Fibroblast of lung (primary cell): ENCODE measurements around the gene DPEP2. TPM values are rescaled to one million over a fixed set of nuclear protein-coding genes. Genes with fewer than 3 reads are reported as not detected.

Source experiments
- DNase-seq, 2 donors: peaks; one replicate each; pipeline versions ENCODE4 v3.0.0 to v3.0.0-alpha.2; 2010; ENCODE audit warnings: low read depth in 2 of 2
- H2AFZ ChIP-seq: 2 replicates; pipeline ENCODE4 v1.5.1; 2012; ENCODE audit warnings: low read length, control low read depth, inconsistent platforms
- H3K27ac ChIP-seq: 2 replicates; pipeline ENCODE4 v1.5.1; 2011; ENCODE audit warnings: low read length, control low read depth; ENCODE audit not compliant: insufficient read depth
- H3K27me3 ChIP-seq: 2 replicates; pipeline ENCODE4 v1.5.1; 2011; ENCODE audit warnings: mild to moderate bottlenecking, low read length; ENCODE audit not compliant: control insufficient read depth, insufficient read depth
- H3K36me3 ChIP-seq: 2 replicates; pipeline ENCODE4 v1.5.1; 2011; ENCODE audit warnings: low read length; ENCODE audit not compliant: control insufficient read depth, insufficient read depth
- H3K4me1 ChIP-seq: 2 replicates; pipeline ENCODE4 v1.5.1; 2011; ENCODE audit warnings: low read length; ENCODE audit not compliant: control insufficient read depth, insufficient read depth; ENCODE audit errors: extremely low read depth
- H3K4me2 ChIP-seq: 2 replicates; pipeline ENCODE4 v1.5.1; 2011; ENCODE audit warnings: low read length, control low read depth; ENCODE audit not compliant: insufficient read depth; ENCODE audit errors: extremely low read depth
- H3K4me3 ChIP-seq, 4 experiments: fragments of 200-600 bp in 1 of 4; sonication (generic) in 1 of 4; replicated peaks in 1 of 4; 2 replicates each; pipeline ENCODE4 v1.5.1; 2011 to 2016; ENCODE audit warnings: low read length in 4 of 4, low read depth in 3 of 4, mild to moderate bottlenecking in 3 of 4, control low read depth in 2 of 4, inconsistent platforms in 1 of 4, mixed read lengths in 1 of 4; ENCODE audit not compliant: insufficient read depth in 1 of 4; ENCODE audit errors: control extremely low read depth in 1 of 4
- H3K79me2 ChIP-seq: 2 replicates; pipeline ENCODE4 v1.5.1; 2012; ENCODE audit warnings: mild to moderate bottlenecking, low read length, inconsistent platforms; ENCODE audit not compliant: control insufficient read depth, insufficient read depth
- H3K9ac ChIP-seq: 2 replicates; pipeline ENCODE4 v1.5.1; 2011; ENCODE audit warnings: mild to moderate bottlenecking, low read length, control low read depth; ENCODE audit not compliant: insufficient read depth
- H3K9me3 ChIP-seq: 2 replicates; pipeline ENCODE4 v1.5.1; 2012; ENCODE audit warnings: low read depth, low read length; ENCODE audit not compliant: control insufficient read depth, insufficient read depth
- H4K20me1 ChIP-seq: 2 replicates; pipeline ENCODE4 v1.5.1; 2011; ENCODE audit warnings: low read length; ENCODE audit not compliant: control insufficient read depth, insufficient read depth; ENCODE audit errors: extremely low read depth
- EZH2 ChIP-seq: IDR thresholded peaks from 2 replicates; pipeline ENCODE4 v1.5.1; 2012; ENCODE audit warnings: low read length, control low read depth, mild to moderate bottlenecking; ENCODE audit errors: missing control alignments
- polyA plus RNA-seq, 2 donors: library from polyadenylated mRNA; depleted of rRNA in 1 of 2; stranded (reverse) in 1 of 2; unstranded in 1 of 2; fragments of >200 nt; gene quantifications; 2 replicates each; pipeline ENCODE4 v1.2.1, GENCODE V29; 2011 to 2012; ENCODE audit warnings: missing spikeins in 1 of 2
- total RNA-seq: library from RNA; depleted of rRNA; stranded (reverse); fragments of >200 nt; gene quantifications from 2 replicates; pipeline ENCODE4 v1.2.1, GENCODE V29; 2014
- TF ChIP-seq, protein P1 (sequence below), 2 donors: IDR thresholded peaks in 1 of 2; conservative IDR thresholded peaks in 1 of 2; 1 replicate in 1 of 2; 2 replicates in 1 of 2; pipeline ENCODE4 v1.5.1; 2011 to 2012; ENCODE audit warnings: low read length in 2 of 2, control low read depth in 1 of 2, inconsistent platforms in 1 of 2, low read depth in 1 of 2, mild to moderate bottlenecking in 1 of 2

DPEP2 gene
- total and polyA plus RNA-seq, 2 donors (not counting 1 experiment from before 2014, with no cell fraction given) = not detected

DNA sequence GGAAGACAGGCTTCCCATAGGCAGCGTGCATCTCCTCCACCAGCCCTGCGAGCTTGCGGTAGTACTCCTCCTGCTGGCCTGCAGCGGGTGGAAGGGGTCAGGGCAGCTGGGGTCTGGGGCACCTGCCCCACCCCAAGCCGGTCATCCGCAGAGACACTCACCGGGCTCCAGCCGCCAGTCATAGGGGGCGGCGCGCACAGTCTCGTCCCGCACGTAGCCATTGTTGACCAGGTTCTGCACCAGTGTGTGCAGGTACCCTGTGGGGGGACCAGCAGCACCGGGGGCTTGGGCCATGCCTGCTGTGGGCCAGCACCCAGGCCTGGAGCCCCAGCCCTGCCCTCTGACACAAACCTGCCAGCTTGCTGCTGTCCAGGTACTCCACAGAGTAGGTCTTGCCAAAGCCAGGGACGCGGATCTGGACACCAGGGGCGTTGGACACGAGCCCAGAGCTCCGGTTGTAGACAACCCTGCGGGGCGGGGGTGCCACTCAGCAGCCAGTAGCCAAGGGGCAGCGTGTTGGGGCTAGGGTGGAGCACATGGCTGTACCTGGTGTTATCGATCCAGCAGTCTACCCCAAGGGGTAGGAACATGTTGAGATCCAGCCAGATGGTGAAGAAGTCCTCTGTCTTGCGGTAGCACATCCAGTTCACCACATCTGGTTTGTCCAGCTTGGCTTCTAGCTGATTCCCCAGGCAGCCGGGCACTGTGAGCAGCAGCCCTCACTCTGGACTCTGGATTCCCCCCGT is 56.6 kb downstream of the DPEP2 start:
- Histone ChIP-seq H3K27ac (no peak overlapping the region), H2AFZ (no peak overlapping the region), H3K9ac (no peak overlapping the region), H3K27me3 (no peaks in the 10 kb centered on the region), H4K20me1 (no peaks in the 10 kb centered on the region), H3K4me2 (no peak overlapping the region), H3K79me2 (peaks cover 2% of the 10 kb centered on the region), H3K36me3 (peaks cover 64% of the 10 kb centered on the region), H3K4me3 (no peak overlapping the region), H3K9me3 (no peaks in the 10 kb centered on the region), H3K4me1 (peaks cover 9% of the 10 kb centered on the region)
- DNase-seq = no peak
- no peak for TF ChIP-seq EZH2
- TF ChIP-seq, protein P1, sequence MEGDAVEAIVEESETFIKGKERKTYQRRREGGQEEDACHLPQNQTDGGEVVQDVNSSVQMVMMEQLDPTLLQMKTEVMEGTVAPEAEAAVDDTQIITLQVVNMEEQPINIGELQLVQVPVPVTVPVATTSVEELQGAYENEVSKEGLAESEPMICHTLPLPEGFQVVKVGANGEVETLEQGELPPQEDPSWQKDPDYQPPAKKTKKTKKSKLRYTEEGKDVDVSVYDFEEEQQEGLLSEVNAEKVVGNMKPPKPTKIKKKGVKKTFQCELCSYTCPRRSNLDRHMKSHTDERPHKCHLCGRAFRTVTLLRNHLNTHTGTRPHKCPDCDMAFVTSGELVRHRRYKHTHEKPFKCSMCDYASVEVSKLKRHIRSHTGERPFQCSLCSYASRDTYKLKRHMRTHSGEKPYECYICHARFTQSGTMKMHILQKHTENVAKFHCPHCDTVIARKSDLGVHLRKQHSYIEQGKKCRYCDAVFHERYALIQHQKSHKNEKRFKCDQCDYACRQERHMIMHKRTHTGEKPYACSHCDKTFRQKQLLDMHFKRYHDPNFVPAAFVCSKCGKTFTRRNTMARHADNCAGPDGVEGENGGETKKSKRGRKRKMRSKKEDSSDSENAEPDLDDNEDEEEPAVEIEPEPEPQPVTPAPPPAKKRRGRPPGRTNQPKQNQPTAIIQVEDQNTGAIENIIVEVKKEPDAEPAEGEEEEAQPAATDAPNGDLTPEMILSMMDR (conservative IDR thresholded peaks at IDR 0.05 in 1 of 2, IDR thresholded peaks at IDR 0.05 in 1 of 2; ENCODE audit: low read depth in 1 of 2, low read length in 2 of 2) = no peak

DNA sequence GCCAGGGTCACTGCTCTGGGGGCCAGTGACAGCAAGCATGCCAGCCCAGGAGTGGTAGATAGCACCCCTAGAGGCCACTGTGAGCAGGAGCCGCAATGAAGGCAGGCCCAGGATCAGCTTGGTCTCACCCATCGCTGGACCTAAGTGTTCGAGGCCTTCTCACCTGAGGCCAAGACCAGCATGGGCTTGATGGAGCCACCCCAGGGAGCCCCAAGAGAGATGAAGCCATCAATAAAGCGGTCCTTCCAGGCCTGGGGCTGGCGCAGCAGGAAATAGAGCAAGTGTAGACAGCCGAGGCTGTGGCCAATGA is 57.1 kb downstream of the DPEP2 start:
- Histone ChIP-seq H3K27ac (no peak overlapping the region), H3K4me1 (peaks cover 12% of the 10 kb centered on the region), H3K9me3 (no peaks in the 10 kb centered on the region), H3K4me2 (no peak overlapping the region), H3K9ac (no peak overlapping the region), H4K20me1 (no peaks in the 10 kb centered on the region), H3K27me3 (no peaks in the 10 kb centered on the region), H3K4me3 (no peak overlapping the region), H2AFZ (no peak overlapping the region), H3K36me3 (peaks cover 59% of the 10 kb centered on the region), H3K79me2 (peaks cover 2% of the 10 kb centered on the region)
- DNase-seq = no peak
- TF ChIP-seq, protein P1 (conservative IDR thresholded peaks at IDR 0.05 in 1 of 2, IDR thresholded peaks at IDR 0.05 in 1 of 2; ENCODE audit: low read depth in 1 of 2, low read length in 2 of 2) = peak; percentile 47 to 69
- TF ChIP-seq EZH2 = no peak

DNA sequence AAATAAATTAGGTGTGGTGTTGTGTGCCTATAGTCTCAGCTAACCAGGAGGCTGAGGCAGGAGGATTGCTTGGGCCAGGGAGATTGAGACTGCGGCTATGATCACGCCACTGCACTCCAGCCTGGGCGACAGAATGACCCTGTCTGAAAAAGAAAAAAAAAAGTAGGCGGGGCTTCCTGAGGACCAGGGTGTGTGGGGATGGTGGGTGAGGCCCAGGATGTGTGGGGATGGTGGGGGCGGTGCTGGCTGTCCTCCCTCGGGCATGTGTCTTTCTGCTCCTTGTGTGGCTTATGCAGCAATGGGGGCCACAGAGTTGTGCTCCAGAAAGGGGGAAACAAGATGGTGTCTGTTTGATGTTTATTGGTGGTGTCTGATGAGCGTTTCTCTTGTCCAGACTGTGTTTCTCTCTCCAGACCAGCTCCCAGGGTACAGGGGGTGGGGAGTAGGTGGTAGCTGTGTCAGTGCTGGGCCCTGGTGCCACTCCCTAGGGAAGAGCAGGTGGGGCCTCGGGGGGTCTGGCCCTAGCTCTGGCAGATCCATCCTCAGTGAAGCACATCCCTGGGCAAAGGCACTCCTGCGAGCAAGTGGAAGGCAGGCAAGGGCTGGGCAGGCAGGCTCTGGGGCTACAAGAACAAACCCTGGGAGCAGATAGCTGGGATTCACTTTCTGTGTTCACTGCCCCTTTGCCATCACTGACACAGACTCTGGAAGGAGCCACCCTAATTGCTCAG is 57.6 kb downstream of the DPEP2 start:
- peaks cover 16% of the 10 kb centered on the region for H3K4me1 ChIP-seq
- no peak overlapping the region for H2AFZ ChIP-seq
- no peaks in the 10 kb centered on the region for H3K27me3 ChIP-seq
- no peak overlapping the region for H3K4me2 ChIP-seq
- no peak overlapping the region for H3K4me3 ChIP-seq
- peaks cover 53% of the 10 kb centered on the region for H3K36me3 ChIP-seq
- H3K9ac ChIP-seq = no peak overlapping the region
- no peak overlapping the region for H3K27ac ChIP-seq
- TF ChIP-seq, protein P1 (conservative IDR thresholded peaks at IDR 0.05 in 1 of 2, IDR thresholded peaks at IDR 0.05 in 1 of 2; ENCODE audit: low read depth in 1 of 2, low read length in 2 of 2) = no peak
- no peak for TF ChIP-seq EZH2
- no peak for DNase-seq
- no peaks in the 10 kb centered on the region for H3K9me3 ChIP-seq
- no peaks in the 10 kb centered on the region for H4K20me1 ChIP-seq
- H3K79me2 ChIP-seq = peaks cover 5% of the 10 kb centered on the region
